ENCODE data around the gene NTN5. TPM values are rescaled to one million over a fixed set of nuclear protein-coding genes. Genes with fewer than 3 reads are reported as not detected.

Gene NTN5
- total and polyA plus RNA-seq, 9 of the 15 experiments (the other 6 are each of a cell fraction or from before 2014, with no cell fraction given): not detected

DNA sequence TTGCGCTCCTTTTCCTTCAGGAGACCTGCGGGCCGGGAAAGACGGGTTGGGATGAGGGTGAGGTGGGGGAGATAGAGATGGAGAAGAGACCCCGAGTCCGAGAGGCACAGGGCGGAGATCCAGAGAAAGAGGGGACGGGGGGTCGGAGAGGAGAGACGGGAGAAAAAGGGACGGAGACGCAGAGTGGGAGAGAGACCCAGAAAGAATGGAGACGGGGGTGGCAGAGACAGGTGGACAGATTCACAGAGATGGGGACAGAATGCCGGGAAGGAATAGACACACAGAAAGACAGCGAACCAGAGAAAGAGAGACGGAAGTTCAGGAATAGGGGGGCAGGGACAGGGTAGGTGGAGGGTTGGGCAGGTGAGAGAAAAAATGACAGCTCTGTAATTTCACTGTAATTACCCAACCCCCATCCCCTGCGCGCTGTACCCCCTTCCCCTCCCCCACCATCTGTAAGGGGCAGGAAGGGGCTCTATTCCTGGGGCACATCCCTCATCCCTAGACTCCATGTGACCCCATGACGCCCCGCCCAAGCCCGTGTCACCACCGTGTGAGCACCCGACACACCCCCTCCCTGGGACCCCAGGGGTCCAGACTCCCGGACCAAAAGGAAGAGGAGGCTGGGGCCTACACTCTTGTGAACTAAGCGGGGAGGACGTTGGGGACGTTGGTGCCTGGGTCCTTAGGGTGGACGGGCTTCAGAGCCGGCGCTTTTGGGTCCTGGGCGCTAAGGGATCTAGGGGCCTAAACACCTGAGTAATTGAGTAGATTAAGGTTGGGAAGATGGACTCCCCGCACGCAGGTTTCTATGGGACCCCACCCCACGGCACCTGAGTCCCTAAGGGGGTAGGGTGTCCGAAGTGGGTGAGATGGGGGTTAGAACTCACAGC lies 36.6 kb downstream of the NTN5 start (continued):
- TF ChIP-seq, protein P1, sequence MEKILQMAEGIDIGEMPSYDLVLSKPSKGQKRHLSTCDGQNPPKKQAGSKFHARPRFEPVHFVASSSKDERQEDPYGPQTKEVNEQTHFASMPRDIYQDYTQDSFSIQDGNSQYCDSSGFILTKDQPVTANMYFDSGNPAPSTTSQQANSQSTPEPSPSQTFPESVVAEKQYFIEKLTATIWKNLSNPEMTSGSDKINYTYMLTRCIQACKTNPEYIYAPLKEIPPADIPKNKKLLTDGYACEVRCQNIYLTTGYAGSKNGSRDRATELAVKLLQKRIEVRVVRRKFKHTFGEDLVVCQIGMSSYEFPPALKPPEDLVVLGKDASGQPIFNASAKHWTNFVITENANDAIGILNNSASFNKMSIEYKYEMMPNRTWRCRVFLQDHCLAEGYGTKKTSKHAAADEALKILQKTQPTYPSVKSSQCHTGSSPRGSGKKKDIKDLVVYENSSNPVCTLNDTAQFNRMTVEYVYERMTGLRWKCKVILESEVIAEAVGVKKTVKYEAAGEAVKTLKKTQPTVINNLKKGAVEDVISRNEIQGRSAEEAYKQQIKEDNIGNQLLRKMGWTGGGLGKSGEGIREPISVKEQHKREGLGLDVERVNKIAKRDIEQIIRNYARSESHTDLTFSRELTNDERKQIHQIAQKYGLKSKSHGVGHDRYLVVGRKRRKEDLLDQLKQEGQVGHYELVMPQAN (IDR thresholded peaks at IDR 0.05; ENCODE audit: borderline replicate concordance): peak; percentile 22; the same call in 1 of the 2 replicates
- TF ChIP-seq, protein P2, sequence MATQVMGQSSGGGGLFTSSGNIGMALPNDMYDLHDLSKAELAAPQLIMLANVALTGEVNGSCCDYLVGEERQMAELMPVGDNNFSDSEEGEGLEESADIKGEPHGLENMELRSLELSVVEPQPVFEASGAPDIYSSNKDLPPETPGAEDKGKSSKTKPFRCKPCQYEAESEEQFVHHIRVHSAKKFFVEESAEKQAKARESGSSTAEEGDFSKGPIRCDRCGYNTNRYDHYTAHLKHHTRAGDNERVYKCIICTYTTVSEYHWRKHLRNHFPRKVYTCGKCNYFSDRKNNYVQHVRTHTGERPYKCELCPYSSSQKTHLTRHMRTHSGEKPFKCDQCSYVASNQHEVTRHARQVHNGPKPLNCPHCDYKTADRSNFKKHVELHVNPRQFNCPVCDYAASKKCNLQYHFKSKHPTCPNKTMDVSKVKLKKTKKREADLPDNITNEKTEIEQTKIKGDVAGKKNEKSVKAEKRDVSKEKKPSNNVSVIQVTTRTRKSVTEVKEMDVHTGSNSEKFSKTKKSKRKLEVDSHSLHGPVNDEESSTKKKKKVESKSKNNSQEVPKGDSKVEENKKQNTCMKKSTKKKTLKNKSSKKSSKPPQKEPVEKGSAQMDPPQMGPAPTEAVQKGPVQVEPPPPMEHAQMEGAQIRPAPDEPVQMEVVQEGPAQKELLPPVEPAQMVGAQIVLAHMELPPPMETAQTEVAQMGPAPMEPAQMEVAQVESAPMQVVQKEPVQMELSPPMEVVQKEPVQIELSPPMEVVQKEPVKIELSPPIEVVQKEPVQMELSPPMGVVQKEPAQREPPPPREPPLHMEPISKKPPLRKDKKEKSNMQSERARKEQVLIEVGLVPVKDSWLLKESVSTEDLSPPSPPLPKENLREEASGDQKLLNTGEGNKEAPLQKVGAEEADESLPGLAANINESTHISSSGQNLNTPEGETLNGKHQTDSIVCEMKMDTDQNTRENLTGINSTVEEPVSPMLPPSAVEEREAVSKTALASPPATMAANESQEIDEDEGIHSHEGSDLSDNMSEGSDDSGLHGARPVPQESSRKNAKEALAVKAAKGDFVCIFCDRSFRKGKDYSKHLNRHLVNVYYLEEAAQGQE (IDR thresholded peaks at IDR 0.05; ENCODE audit: borderline replicate concordance): no peak
- TF ChIP-seq, protein P2 (CRISPR knock-in tag; IDR thresholded peaks at IDR 0.05; ENCODE audit: low read depth): no peak
- 0 out of 2 replicates have a peak, but pooled peaks have one; percentile 32 for TF ChIP-seq NBN (IDR thresholded peaks at IDR 0.05; ENCODE audit: low read depth)
- TF ChIP-seq ARID1B (IDR thresholded peaks at IDR 0.05): peak; percentile 24; the same call in 1 of the 2 replicates
- TF ChIP-seq ZNF121 (CRISPR knock-in tag; conservative IDR thresholded peaks at IDR 0.05): no peak
- TF ChIP-seq RB1 (IDR thresholded peaks at IDR 0.05; ENCODE audit: low read depth): no peak
- TF ChIP-seq TFAM (CRISPR knock-in tag; conservative IDR thresholded peaks at IDR 0.05): no peak
- no peak for TF ChIP-seq ARNT (IDR thresholded peaks at IDR 0.05)
- TF ChIP-seq HMG20B (CRISPR knock-in tag; IDR thresholded peaks at IDR 0.05): no peak
- no peak for TF ChIP-seq NFE2 (IDR thresholded peaks at IDR 0.05; ENCODE audit: low read depth)
